Spleen (tissue), 7 donors: ENCODE data around the gene MMP17.

Source experiments
- POLR2A ChIP-seq, 3 donors: fragments of 450-650 bp; IDR thresholded peaks; one replicate each; pipeline ENCODE4 v1.5.1; 2017; ENCODE audit warnings: antibody characterized with exemption in 3 of 3, mild to moderate bottlenecking in 1 of 3
- POLR2AphosphoS5 ChIP-seq, 3 donors: sonication (generic); formaldehyde crosslinking; IDR thresholded peaks; one replicate each; pipeline ENCODE4 v1.5.1; 2017; ENCODE audit warnings: antibody characterized with exemption in 3 of 3
- TF ChIP-seq, protein P1 (sequence below), 11 experiments: fragments of 200-600 bp in 7 of 11; fragments of 450-650 bp in 4 of 11; sonication (generic) in 4 of 11; IDR thresholded peaks in 8 of 11; conservative IDR thresholded peaks in 3 of 11; 1 replicate in 7 of 11; 2 replicates in 4 of 11; pipeline versions ENCODE4 v1.4.0 to v1.8.0; 2016 to 2021; ENCODE audit warnings: antibody characterized with exemption in 11 of 11, inconsistent platforms in 4 of 11, mild to moderate bottlenecking in 1 of 11
- donor health status: DM: no; HTN: no; CAD: no; lungs with moderate emphysema.
- donor health status: DM: no; HTN: no; CAD: no.
- donor health status: DM: no; HTN: no; CAD: no.

DNA sequence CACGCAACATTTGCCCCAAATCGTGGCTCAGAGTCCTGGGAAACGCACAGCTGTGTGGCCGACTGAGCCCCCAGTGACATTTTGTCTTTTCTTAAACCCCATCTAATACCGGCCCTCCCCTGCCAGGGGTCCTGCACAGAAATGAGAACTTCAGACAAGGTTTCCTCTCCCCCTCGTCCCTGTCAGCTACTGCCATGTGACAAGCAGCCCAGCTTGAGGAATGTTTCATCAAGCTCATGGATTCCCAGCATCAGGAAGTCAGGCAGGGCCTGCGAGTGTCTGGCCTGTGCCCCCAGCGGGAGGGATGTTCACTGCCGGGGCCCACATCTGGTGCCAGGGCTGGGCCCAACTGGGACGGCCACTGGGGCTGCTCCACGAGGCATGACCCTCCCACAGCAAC lies 15.9 kb downstream of the MMP17 start:
- TF ChIP-seq, protein P1, sequence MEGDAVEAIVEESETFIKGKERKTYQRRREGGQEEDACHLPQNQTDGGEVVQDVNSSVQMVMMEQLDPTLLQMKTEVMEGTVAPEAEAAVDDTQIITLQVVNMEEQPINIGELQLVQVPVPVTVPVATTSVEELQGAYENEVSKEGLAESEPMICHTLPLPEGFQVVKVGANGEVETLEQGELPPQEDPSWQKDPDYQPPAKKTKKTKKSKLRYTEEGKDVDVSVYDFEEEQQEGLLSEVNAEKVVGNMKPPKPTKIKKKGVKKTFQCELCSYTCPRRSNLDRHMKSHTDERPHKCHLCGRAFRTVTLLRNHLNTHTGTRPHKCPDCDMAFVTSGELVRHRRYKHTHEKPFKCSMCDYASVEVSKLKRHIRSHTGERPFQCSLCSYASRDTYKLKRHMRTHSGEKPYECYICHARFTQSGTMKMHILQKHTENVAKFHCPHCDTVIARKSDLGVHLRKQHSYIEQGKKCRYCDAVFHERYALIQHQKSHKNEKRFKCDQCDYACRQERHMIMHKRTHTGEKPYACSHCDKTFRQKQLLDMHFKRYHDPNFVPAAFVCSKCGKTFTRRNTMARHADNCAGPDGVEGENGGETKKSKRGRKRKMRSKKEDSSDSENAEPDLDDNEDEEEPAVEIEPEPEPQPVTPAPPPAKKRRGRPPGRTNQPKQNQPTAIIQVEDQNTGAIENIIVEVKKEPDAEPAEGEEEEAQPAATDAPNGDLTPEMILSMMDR (IDR thresholded peaks at IDR 0.05 in 8 of 11, conservative IDR thresholded peaks at IDR 0.05 in 3 of 11), result no peak
- TF ChIP-seq POLR2A (IDR thresholded peaks at IDR 0.05) (no peak), POLR2AphosphoS5 (IDR thresholded peaks at IDR 0.05) (no peak)
